ENCODE measurements around the gene SLX4.
"Not testable (repeated sequence)": the region's sequence is repeated elsewhere in the genome, so short reads cannot be mapped to it uniquely, and the experiment has no call there.

SLX4 gene, protein sequence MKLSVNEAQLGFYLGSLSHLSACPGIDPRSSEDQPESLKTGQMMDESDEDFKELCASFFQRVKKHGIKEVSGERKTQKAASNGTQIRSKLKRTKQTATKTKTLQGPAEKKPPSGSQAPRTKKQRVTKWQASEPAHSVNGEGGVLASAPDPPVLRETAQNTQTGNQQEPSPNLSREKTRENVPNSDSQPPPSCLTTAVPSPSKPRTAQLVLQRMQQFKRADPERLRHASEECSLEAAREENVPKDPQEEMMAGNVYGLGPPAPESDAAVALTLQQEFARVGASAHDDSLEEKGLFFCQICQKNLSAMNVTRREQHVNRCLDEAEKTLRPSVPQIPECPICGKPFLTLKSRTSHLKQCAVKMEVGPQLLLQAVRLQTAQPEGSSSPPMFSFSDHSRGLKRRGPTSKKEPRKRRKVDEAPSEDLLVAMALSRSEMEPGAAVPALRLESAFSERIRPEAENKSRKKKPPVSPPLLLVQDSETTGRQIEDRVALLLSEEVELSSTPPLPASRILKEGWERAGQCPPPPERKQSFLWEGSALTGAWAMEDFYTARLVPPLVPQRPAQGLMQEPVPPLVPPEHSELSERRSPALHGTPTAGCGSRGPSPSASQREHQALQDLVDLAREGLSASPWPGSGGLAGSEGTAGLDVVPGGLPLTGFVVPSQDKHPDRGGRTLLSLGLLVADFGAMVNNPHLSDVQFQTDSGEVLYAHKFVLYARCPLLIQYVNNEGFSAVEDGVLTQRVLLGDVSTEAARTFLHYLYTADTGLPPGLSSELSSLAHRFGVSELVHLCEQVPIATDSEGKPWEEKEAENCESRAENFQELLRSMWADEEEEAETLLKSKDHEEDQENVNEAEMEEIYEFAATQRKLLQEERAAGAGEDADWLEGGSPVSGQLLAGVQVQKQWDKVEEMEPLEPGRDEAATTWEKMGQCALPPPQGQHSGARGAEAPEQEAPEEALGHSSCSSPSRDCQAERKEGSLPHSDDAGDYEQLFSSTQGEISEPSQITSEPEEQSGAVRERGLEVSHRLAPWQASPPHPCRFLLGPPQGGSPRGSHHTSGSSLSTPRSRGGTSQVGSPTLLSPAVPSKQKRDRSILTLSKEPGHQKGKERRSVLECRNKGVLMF (N-terminal part only)

GRCh38 chr16:3611146-3611975 is at the start of gene SLX4:
Gene SLX4, minus strand, starts transcription at chr16:3611606. Its CDS starts 2,642 bp downstream, at chr16:3608964.
- peak; percentile 96 for DNase-seq

GRCh38 chr16:3659251-3659650 is 47.8 kb upstream of the SLX4 start:
- no peak for DNase-seq

DNA sequence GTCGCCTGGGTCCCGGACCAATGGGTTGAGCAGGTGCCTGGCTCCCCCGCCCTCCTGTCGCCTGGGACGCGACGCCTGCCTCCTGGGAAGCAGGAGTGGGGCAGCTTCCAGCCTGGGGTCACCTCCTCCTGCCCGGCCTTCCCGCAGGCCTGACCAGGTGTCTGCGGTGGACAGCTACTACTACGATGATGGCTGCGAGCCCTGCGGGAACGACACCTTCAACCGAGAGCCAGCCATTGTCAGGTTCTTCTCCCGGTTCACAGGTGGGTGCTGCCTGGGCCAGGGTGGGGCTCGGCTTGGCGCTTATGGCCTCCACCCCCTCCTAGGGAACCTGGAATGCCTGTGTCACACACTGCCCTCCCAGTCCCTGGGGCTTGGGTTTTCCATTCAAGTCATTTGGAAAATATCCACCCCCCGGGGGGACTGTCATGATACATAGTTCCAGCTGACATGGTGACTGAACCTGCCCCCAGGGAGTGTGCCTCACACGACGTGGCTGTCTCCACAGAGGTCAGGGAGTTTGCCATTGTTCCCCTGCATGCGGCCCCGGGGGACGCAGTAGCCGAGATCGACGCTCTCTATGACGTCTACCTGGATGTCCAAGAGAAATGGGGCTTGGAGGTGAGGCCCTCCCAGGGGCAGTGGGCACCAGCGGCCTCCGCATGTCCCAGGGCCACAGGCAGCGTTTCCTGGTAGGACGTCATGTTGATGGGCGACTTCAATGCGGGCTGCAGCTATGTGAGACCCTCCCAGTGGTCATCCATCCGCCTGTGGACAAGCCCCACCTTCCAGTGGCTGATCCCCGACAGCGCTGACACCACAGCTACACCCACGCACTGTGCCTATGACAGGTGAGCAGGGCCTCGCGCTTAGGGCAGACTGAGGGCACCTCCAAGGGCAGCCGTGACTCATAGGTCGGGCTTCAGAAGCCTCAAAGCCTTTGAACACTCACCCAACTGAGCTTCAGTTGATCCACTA is 45.4 kb upstream of the SLX4 start:
- DNase-seq, result no peak

DNA sequence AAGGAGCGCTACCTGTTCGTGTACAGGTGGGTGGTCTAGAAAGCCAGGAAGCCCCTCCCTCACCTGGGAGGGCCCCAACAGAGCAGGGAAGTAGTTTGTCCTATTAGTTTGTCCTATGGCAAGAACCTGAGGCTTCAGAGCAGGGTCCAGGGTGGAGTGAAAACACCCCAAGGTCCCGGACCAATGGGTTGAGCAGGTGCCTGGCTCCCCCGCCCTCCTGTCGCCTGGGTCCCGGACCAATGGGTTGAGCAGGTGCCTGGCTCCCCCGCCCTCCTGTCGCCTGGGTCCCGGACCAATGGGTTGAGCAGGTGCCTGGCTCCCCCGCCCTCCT is 44.7 kb upstream of the SLX4 start:
- not testable (repeated sequence) for DNase-seq

GRCh38 chr16:3655396-3656159 is 44.2 kb upstream of the SLX4 start:
- no peak for DNase-seq

- DNase-seq, result no peak
Observed at GRCh38 chr16:3655030-3655395, 43.6 kb upstream of the SLX4 start.

GRCh38 chr16:3654249-3654991 is 43.0 kb upstream of the SLX4 start, which contains the start of gene DNASE1:
Gene DNASE1, plus strand, starts transcription at chr16:3654691. Its CDS starts 683 bp downstream, at chr16:3655374.
- DNase-seq, result peak; percentile 79

DNA sequence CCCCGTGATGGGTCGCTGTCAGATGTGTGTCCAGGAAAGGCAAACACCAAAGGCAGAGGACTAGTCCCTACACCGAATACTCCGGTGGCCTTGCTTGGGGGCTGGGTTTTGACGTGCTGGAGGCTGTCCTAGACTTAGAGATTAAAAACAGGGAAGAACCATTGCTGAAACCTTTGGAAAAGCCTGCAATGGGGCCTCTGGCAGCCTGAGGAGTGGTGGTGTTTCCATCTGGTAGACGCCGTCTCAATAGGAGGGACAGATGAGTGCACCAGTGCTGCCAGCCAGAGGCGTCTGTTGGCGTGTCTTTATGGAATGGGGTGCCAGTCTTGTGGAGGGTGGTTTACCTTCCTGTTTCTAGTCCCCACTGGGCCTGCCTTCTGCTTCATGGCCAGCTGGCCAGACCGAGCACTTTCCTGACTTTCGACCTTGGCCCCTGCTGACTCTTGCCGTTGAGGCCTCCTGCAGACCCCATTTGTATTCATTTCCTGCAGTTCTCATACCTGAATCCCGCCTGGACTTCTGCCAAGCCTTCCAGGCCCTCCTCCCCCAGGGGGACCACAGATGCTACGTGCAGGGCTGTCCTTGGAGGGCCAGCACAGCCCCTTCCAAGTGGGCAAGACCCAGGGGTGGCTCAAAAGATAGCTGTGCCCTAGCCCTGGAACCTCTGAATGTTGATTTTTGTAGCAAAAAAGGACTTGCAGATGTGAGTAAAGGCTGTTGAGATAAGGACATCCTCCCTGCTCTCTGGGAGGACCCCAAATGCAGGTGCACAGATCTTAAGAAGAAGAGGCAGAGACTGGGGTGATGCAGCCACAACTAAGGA is 41.2 kb upstream of the SLX4 start:
- peak; percentile 42 for DNase-seq

DNA sequence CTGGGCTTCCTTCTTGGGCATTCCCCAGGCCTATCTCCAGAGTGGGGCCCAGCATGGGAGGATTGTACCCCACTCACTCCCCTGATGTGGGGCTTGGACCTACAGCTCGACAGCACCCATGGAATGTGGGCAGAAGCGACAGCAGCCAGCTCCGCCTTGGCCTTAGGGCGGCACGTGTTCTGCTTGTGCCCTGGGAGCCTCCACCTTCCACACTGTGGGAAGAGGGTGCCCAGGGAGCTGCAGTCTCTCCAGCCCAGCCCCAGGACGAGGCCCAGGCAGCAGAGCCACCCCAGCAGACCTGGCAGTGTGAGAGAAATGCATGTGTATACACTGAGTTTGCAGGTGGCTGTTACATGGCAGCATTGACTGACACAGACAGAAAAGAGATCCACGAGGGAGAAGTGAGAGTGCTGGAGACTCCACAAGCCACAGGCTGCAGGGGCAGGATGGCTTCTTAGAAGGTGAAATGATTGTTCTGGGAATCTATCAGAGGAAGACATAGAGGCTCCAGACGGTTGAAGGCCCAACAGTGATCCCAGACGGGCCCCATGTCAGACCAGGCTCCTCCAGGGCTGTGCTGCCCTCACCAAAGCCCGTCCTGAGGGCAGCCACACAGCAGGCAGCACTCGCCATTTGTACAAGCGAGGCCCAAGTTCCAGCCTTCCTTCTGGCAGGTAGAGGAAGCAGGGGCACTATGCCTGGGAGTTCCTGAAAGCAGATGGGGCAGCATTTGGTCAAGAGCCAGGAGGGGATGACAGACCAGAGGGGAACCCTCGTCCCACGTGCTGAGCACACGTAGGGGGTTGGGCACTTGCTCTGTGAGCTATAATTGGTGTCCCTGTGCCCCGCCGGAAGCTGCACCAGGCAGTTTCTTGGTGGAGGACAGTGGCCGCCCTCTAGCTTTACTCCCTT is 40.3 kb upstream of the SLX4 start:
- DNase-seq, result peak; percentile 48

DNA sequence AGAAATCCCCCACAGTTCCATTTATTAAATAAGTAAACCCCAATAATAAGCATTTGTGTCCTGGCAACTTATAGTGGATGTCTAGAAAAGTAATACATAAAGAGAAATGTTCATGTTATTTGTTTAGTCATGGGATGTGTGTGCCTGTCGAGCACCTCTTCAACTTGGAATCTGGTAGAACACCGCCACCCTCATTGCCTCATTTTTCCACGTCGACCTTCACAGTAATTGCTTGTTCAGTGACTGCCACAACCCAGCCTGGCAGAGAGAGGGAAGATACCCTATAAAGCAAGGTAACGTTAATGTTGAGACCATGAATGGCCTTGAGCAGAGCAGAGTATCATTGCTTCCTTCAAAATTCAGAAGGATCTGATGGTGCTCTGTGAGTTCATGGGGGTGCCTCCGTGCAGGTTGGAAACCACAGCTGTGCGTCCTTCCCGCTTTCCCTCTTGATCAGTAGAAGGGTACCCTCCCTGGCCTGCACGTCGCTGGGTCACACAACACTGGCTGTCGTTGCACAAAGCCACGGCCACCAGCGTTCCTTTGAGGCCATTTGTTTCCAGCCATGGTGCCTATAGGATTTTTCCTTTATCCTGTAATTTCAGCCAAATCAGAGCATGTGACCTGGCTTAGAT is 39.3 kb upstream of the SLX4 start:
- DNase-seq, result peak; percentile 34

DNA sequence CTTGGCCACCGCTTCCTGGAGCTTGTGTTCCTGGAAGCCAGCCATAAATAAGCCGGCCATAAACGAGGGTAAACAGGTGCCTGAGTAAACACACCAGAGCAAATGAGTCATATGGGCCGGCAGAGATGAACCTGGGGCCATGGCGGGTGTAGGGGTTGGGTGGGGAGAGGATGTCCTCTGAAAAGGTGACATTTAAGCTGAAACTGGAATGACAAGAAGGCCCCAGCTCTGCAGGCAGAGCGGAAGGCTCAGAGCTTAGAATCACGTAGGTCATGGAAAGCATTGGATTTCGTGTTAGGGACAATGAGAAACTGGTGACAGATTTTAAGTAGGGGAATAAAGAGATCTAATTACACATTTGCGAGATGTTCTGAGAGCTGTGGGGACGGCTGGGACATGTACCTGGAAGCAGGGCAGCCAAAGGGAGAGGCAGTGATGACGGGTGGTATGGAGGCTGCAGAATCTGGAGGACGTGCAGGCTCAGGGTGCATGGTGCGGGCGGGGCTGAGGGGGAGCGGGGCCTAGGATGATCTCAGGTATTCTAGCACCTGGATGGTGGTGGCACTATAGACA is 35.0 kb upstream of the SLX4 start:
- peak; percentile 32 for DNase-seq

DNA sequence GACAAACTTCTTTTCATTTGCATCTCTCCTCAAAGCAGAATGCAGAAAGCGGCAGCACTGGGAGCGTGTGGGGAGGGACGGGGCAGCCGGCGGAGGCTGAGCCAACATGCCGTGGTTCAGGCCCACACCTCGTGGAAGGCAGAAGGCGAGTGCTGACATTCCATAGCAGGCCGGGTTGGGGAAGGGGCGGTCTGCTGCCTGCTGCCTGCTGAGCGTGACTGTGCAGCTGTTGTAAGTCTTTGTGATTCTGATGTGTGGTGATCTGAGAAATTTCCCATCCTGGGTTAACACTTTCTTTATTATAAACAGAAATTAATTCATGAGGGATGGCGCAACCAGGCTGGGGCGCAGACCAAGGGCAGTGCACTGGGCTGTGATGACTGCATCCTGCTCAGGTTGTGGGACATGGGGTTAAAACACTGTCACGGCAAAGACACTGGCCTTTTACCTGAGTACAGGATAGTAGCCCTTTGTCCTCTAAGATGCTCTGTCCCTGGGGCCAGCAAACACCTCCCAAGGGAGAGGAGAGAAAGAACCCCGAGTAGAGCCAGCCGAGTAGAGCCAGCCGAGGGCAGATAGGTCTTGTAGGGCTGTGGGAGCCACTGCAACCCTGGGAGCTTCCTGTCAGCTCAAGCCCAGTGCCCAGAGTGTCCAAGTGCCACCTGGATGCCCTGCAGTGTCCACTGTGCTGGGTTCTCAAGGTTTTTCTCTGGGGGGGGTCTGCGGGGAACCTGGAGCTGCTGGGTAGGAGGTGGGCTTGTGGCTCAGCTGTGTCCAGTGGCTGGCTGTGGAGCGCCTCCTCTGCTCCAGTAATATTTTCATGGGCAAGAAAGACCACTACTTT is 34.3 kb upstream of the SLX4 start:
- peak; percentile 45 for DNase-seq

DNA sequence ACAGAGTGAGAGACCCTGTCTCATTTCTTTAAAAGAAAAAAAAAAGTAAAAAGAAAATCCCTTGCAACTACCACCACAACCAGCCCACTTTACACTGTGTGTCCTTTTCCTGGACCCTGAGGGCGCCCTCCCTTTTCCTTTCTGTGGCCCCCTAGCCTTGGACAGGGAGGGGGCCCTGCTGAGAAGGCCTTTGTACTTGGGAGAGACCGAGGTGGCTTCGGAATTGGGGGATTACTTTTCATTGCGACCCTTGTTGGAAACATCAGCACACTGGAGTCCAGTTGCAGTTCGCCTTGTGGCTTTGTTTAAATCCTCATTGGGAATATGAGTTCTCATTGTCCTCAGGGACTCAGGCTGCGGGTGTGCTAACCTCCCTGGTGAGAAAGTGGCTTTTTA is 33.7 kb upstream of the SLX4 start:
- no peak for DNase-seq

DNA sequence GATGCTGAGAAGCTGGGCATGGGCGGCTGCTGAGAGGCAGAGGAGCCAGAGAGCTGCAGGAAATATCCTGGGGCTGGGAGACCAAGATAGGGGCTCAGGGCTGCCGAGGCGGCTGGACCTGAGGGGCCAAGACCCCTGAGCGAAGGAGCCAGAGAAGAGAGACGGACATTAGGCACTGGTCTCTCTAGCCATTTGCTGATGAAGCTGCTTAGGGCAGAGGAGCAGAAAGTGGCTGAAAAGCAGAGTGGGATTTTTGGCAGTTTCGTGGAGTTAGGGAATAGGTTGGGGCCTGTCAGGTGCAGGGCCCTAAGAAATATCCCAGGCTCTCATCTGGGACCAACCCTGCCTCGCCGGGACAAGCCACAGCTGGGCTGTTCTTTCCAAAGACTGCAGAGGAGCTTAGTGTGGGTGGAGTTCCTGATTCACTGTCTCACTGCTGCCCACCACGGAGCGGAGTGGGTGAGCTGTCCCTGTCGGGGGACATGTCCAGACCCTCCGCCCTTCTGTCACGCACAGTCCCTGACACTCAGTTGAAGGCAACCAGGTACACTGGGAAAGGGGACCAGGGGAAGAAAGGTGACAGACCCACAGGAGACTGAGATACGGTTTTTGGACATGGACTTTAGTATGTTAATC is 31.8 kb upstream of the SLX4 start:
- peak; percentile 26 for DNase-seq

- DNase-seq, result peak; percentile 40
Observed at GRCh38 chr16:3642397-3643094, 31.1 kb upstream of the SLX4 start.
